Measurements from ENCODE around the gene SLC29A4. TPM values are rescaled to one million over a fixed set of nuclear protein-coding genes. Genes with fewer than 3 reads are reported as not detected.

Gene SLC29A4
- total RNA-seq, 1 donor from 2014 or later = 2.7 TPM

DNA sequence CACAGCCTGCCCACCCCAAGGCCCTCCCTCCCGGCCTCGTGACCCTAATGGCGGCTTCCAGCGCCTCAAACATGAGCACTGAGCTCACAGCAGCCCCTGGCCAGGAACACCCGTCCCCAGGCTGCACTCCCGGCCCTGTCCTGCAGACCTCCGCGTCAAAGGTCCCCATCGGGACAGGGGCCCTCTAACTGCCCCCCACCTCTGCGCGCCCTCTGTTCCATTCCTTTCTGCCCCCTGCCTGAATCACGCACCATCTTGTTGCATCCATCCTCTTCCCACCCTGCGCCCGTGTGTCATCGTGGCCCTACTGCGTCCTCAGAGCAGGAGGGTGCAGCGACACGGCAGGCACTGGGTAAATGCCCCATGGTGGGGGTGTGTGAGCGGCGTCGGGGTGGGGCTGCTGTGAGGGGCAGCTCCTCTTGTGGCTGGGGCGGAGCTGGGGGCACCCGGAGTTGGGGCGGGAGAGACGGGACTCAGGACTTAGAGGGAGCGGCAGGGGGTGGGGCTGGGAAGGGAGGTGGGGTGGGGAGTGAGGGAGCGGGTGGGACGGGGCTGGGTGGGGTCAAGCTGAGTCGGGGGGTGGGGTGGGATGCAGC is 13.4 kb downstream of the SLC29A4 start:
- Histone ChIP-seq H3K36me3 (no peaks in the 10 kb centered on the region), H3K4me3 (no peak overlapping the region), H3K27me3 (no peaks in the 10 kb centered on the region), H3K9me3 (no peaks in the 10 kb centered on the region), H3K27ac (no peak overlapping the region), H3K4me1 (no peaks in the 10 kb centered on the region)
- TF ChIP-seq POLR2AphosphoS5 (IDR thresholded peaks at IDR 0.05; ENCODE audit: insufficient read depth in 1 of 2, low read depth in 1 of 2) (no peak), POLR2A (IDR thresholded peaks at IDR 0.05) (no peak)
- TF ChIP-seq, protein P1, sequence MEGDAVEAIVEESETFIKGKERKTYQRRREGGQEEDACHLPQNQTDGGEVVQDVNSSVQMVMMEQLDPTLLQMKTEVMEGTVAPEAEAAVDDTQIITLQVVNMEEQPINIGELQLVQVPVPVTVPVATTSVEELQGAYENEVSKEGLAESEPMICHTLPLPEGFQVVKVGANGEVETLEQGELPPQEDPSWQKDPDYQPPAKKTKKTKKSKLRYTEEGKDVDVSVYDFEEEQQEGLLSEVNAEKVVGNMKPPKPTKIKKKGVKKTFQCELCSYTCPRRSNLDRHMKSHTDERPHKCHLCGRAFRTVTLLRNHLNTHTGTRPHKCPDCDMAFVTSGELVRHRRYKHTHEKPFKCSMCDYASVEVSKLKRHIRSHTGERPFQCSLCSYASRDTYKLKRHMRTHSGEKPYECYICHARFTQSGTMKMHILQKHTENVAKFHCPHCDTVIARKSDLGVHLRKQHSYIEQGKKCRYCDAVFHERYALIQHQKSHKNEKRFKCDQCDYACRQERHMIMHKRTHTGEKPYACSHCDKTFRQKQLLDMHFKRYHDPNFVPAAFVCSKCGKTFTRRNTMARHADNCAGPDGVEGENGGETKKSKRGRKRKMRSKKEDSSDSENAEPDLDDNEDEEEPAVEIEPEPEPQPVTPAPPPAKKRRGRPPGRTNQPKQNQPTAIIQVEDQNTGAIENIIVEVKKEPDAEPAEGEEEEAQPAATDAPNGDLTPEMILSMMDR (IDR thresholded peaks at IDR 0.05) = no peak
- intact Hi-C loops (cut with DNase I) = no loop called here
- no peak for DNase-seq (ENCODE audit: extremely low spot score in 2 of 2)

DNA sequence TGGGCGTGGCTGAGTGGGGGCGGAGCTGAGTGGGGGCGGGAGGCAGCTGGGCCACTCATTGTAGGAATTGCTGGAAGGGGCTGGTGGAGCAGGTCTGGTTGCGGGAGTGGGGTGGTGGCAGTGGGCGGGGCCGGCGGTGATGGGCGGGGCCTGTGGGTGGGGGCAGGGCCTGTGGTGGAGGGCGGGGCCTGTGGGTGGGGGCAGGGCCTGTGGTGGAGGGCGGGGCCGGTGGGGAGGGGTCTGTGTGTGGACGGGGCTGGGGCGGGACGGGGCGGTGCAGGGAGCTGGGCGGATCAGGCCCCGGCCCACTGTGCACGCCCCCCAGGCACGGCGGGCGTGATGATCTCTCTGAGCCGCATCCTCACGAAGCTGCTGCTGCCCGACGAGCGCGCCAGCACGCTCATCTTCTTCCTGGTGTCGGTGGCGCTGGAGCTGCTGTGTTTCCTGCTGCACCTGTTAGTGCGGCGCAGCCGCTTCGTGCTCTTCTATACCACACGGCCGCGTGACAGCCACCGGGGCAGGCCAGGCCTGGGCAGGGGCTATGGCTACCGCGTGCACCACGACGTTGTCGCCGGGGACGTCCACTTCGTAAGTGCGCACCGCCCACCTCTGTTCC is 14.0 kb downstream of the SLC29A4 start:
- no peak for DNase-seq (ENCODE audit: extremely low spot score in 2 of 2)
- no peak for TF ChIP-seq POLR2A (IDR thresholded peaks at IDR 0.05)
- TF ChIP-seq, protein P1 (IDR thresholded peaks at IDR 0.05) = no peak
- TF ChIP-seq POLR2AphosphoS5 (IDR thresholded peaks at IDR 0.05; ENCODE audit: insufficient read depth in 1 of 2, low read depth in 1 of 2) = no peak

DNA sequence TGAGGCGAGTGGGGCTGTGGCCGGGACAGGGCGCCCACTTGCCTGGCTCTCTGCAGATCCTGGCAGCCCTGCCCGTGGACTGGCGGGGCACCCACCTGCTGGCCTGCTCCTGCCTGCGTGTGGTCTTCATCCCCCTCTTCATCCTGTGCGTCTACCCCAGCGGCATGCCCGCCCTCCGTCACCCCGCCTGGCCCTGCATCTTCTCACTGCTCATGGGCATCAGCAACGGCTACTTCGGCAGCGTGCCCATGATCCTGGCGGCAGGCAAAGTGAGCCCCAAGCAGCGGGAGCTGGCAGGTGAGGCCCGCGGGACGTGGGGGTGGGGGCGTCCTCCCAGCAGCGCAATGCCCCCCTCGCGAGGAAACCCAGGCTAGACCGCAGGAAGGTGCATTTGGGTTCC is 17.6 kb downstream of the SLC29A4 start:
- Histone ChIP-seq H3K4me3 (no peak overlapping the region), H3K27me3 (no peaks in the 10 kb centered on the region), H3K27ac (no peak overlapping the region), H3K36me3 (no peaks in the 10 kb centered on the region), H3K9me3 (no peaks in the 10 kb centered on the region), H3K4me1 (no peaks in the 10 kb centered on the region)
- intact Hi-C loops (cut with DNase I) = no loop called here
- no peak for TF ChIP-seq POLR2AphosphoS5 (IDR thresholded peaks at IDR 0.05; ENCODE audit: insufficient read depth in 1 of 2, low read depth in 1 of 2)
- TF ChIP-seq POLR2A (IDR thresholded peaks at IDR 0.05) = no peak
- TF ChIP-seq, protein P1 (IDR thresholded peaks at IDR 0.05) = no peak
- DNase-seq (ENCODE audit: extremely low spot score in 2 of 2) = no peak

More for the DNA sequence above, 14.0 kb downstream of the SLC29A4 start:
- H3K9me3 ChIP-seq = no peaks in the 10 kb centered on the region
- intact Hi-C loops (cut with DNase I) = no loop called here
- no peak overlapping the region for H3K4me3 ChIP-seq
- H3K27ac ChIP-seq = no peak overlapping the region
- no peaks in the 10 kb centered on the region for H3K4me1 ChIP-seq
- no peaks in the 10 kb centered on the region for H3K27me3 ChIP-seq
- no peaks in the 10 kb centered on the region for H3K36me3 ChIP-seq

DNA sequence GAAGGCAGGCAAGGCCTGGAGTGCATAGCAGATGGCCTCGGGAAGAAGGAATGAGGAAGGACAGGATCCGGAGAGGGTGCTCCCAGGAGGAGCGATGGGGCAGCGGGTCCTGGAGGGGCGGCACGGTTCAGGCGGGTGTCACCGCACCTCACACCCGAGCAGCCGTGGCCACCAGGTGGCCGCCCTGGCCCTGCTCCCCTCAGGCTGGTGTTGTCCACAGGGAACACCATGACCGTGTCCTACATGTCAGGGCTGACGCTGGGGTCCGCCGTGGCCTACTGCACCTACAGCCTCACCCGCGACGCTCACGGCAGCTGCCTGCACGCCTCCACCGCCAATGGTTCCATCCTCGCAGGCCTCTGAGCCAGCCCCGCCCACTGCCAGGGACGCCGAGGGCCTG is 19.8 kb downstream of the SLC29A4 start:
- TF ChIP-seq, protein P1 (IDR thresholded peaks at IDR 0.05) = no peak
- Histone ChIP-seq H3K4me3 (no peak overlapping the region), H3K27me3 (no peaks in the 10 kb centered on the region), H3K9me3 (no peaks in the 10 kb centered on the region), H3K36me3 (peaks cover 0 to 3% of the 10 kb centered on the region in 2 donors), H3K4me1 (no peaks in the 10 kb centered on the region), H3K27ac (no peak overlapping the region)
- DNase-seq (ENCODE audit: extremely low spot score in 2 of 2) = no peak
- intact Hi-C loops (cut with DNase I) = no loop called here

DNA sequence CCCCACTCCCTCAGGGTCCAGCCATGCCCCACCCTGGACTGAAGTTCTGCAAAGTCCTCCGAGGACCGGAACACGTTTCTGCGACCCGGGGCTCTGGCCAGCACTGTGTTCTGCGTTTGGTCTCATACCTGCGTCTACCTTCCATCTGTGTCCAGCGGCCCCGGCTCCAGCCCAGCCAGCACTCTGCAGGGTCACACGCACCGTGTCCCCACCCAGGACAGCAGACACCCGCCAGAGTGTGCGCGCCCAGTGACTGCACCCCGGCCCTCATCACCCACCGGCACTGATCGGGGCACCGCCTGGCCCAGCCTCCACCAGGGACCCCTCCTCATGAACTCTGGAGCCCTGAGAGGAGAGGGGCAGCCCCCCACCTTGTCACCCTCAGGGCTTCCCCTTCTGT is 20.3 kb downstream of the SLC29A4 start:
- no peaks in the 10 kb centered on the region for H3K9me3 ChIP-seq
- peaks cover 0 to 7% of the 10 kb centered on the region in 2 donors for H3K36me3 ChIP-seq
- no peak for DNase-seq (ENCODE audit: extremely low spot score in 2 of 2)
- H3K4me1 ChIP-seq = no peaks in the 10 kb centered on the region
- intact Hi-C loops (cut with DNase I) = no loop called here
- H3K27ac ChIP-seq = no peak overlapping the region
- TF ChIP-seq, protein P1 (IDR thresholded peaks at IDR 0.05) = no peak
- no peak for TF ChIP-seq POLR2A (IDR thresholded peaks at IDR 0.05)
- no peak for TF ChIP-seq POLR2AphosphoS5 (IDR thresholded peaks at IDR 0.05; ENCODE audit: insufficient read depth in 1 of 2, low read depth in 1 of 2)
- H3K4me3 ChIP-seq = no peak overlapping the region
- H3K27me3 ChIP-seq = no peaks in the 10 kb centered on the region
